Fibroblast of the aortic adventitia (primary cell): ENCODE measurements around the gene CREB5. TPM values are rescaled to one million over a fixed set of nuclear protein-coding genes. Genes with fewer than 3 reads are reported as not detected.

Experiments
- DNase-seq: peaks from one replicate; pipeline ENCODE4 v3.0.0-alpha.2; 2010; ENCODE audit warnings: low read depth
- H3K4me3 ChIP-seq: 2 replicates; pipeline ENCODE4 v1.5.1; 2011; ENCODE audit warnings: low read depth, mild to moderate bottlenecking, control low read depth, low read length, moderate library complexity
- CTCF ChIP-seq: IDR thresholded peaks from 2 replicates; pipeline ENCODE4 v1.5.1; 2011; ENCODE audit warnings: mild to moderate bottlenecking, low read length, control low read depth, inconsistent platforms; ENCODE audit not compliant: insufficient read depth
- total RNA-seq: library from RNA; depleted of rRNA; stranded (reverse); fragments of >200 nt; gene quantifications from 2 replicates; pipeline ENCODE4 v1.2.3, GENCODE V29; 2012; ENCODE audit warnings: low replicate concordance

The CREB5 gene
- total RNA-seq, 1 donor: 5.2 TPM

DNA sequence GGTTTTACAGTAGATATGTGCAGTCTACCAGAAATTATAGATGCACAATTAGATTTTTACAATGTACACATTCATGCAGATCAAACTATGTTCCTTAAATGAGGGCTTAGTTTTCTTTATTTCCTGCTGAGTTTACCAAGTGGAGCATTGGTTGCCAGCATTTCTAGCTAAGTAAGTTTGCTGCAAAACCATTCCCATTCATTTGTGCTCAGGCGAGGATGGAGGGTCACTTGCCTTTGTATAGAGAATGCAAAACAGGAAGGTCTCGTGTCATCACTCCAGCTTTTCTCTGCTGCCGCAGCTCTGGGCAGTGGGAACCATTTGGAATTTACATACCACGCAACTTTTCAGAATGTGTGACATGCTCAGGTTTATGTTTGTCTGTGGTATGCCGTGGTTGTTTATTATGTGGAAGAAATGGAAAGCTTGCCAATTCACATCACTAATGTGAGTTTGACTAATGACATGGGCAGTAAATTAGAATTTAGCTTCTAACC, 347.2 kb downstream of the CREB5 start:
- no peak overlapping the region for H3K4me3 ChIP-seq
- TF ChIP-seq CTCF: no peak
- DNase-seq: no peak

GRCh38 chr7:28761505-28761904, 349.2 kb downstream of the CREB5 start:
- TF ChIP-seq CTCF: no peak
- peak; percentile 30 for DNase-seq
- no peak overlapping the region for H3K4me3 ChIP-seq

DNA sequence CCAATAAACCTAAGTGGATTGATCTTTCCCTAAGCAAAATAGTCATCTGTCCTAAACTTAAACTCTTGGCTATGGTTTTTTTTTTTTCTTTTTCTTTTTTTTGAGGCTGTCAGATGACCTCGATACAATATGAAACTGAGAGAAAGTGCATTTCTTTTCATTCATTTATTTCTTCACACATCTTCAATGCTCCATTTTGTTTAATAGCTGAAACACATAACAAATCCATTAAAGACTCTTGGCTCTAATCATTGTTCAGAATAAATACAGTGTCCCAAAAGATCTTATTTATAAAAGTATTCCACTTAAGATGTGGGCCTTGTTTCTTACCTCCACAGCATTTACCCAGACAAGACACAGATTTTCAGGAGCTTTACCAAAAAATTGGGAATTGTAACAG, 350.3 kb downstream of the CREB5 start:
- no peak for TF ChIP-seq CTCF
- no peak for DNase-seq
- no peak overlapping the region for H3K4me3 ChIP-seq

- H3K4me3 ChIP-seq: no peak overlapping the region
- DNase-seq: no peak
- TF ChIP-seq CTCF: no peak
These were observed 354.0 kb downstream of the CREB5 start for GRCh38 chr7:28766359-28766758.

DNA sequence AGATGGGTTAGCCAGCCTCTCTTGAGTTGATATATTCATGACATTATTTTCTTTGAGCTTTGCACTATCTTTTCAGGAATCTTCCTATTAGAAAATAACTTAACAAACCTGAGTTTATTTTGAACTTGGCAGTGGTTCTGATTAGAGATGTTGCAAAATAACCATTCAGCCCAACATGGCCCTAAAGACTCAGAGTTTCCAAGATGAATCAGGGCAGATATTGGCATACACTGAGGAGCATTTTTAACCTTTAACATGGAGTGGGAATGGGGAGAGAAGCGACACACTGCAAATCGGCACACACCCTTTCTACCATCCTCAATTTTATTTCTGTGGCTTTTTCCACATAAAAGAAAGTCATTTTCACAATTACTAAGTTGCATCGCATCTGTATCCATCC, 355.0 kb downstream of the CREB5 start:
- no peak for TF ChIP-seq CTCF
- peak; percentile 53 for DNase-seq
- no peak overlapping the region for H3K4me3 ChIP-seq

DNA sequence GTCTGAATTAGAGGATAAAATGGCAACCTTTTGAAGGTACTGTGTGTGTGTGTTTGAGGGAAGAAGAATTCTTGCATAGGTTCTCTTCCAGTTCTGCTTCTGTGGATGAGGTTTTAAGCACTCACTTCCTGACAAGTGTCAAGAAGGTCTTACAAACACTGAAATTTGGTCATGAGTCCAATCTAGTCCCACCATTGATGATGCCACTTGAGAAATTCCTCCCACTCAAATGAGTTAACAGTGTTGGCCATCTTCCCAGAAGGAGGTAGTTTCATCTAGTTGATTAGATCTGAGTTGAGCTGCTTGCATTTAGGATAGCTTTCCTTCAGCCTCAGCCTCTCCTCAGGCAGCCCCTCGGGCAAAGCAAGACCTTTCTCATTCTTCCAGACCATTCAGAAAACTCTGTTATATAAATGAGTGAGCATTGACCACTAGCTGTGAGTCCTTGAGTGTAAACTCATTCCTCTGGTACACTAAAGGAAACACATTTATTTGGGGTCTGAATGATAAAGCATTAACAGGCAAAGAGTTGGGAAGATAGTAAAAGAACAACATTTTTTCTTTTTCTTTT, 356.3 kb downstream of the CREB5 start:
- no peak for TF ChIP-seq CTCF
- H3K4me3 ChIP-seq: no peak overlapping the region
- DNase-seq: peak; percentile 46

DNA sequence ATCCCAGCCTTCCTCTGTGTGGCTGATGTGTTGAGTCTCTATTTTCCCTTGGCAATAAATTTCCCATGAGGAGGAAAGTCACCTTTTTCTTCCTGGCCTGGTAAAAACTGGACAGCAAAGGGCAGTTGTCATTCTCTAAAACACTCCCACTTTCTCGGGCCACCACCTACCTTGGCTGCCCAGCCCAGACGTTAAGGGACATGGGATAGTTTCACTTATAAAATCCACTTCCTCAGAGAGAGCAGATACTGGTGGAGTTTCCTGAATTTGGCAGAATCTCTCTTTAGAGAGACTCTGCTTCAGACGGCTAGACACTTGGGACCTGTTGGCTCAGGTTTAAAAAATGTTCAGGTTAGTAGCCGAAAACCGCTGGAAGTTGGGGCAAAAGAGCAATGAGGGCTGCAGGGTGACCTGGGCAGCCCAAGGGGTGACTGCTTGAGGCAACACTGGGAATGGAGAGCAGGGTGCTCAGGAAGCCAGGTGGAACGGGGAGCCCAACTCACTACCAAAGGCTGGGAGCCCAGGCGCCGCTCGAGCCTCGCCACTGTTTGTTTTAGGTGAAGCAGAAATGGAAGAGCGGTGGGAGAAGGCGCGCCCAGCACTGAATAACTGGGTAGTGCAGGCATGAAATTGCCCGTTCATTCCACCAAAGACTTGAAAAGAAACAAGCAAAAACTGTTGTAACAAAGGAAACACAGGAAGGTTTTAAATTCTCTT, 359.7 kb downstream of the CREB5 start:
- no peak for DNase-seq
- no peak for TF ChIP-seq CTCF
- H3K4me3 ChIP-seq: no peak overlapping the region
